ENCODE data around the gene CD82. TPM values are rescaled to one million over a fixed set of nuclear protein-coding genes. Genes with fewer than 3 reads are reported as not detected.

Gene CD82
- total RNA-seq, 1 experiment from 2014 or later = 4.5 TPM

GRCh38 chr11:44601471-44602370, 36.3 kb downstream of the CD82 start:
- Histone ChIP-seq H3K79me1 (ENCODE audit: insufficient read depth, low read depth, low read length, poor library complexity, severe bottlenecking) (no peaks in the 10 kb centered on the region), H3K14ac (ENCODE audit: insufficient read depth, low read length) (no peak overlapping the region), H4K91ac (ENCODE audit: insufficient read length, low read depth, low read length) (no peak overlapping the region), H3K9me3 (ENCODE audit: control insufficient read depth, low read depth, low read length) (no peaks in the 10 kb centered on the region), H3K79me2 (ENCODE audit: insufficient read depth, low read length) (no peaks in the 10 kb centered on the region), H3K56ac (ENCODE audit: insufficient read length, low read depth, low read length) (no peak overlapping the region), H2BK12ac (ENCODE audit: insufficient read length, low read depth, low read length) (no peak overlapping the region), H3K4me2 (ENCODE audit: insufficient read depth, insufficient read length, low read length) (no peak overlapping the region), H3K18ac (ENCODE audit: insufficient read length, low read depth, low read length) (no peak overlapping the region), H2BK5ac (ENCODE audit: insufficient read length, low read length) (no peak overlapping the region), H2AK5ac (ENCODE audit: insufficient read length, low read length) (no peak overlapping the region), H3K27me3 (ENCODE audit: insufficient read depth, low read length) (no peaks in the 10 kb centered on the region), H4K8ac (replicated peaks; ENCODE audit: insufficient read length, low read depth, low read length) (no peak overlapping the region), H2BK15ac (ENCODE audit: low read depth, low read length) (no peak overlapping the region), H3T11ph (ENCODE audit: low read length) (no peak overlapping the region), H3K9ac (ENCODE audit: extremely low read depth, insufficient read length, low read length) (no peak overlapping the region), H3K4me1 (ENCODE audit: insufficient read depth, low read length) (no peaks in the 10 kb centered on the region), H4K20me1 (ENCODE audit: control insufficient read depth, insufficient read depth, insufficient read length) (no peaks in the 10 kb centered on the region), H3K27ac (ENCODE audit: insufficient read length, low read depth, low read length) (no peak overlapping the region), H3K23ac (ENCODE audit: insufficient read length, low read depth, low read length) (no peak overlapping the region), H3K4ac (ENCODE audit: low read depth, low read length) (no peak overlapping the region), H2BK20ac (ENCODE audit: low read depth, low read length, poor library complexity, severe bottlenecking) (no peak overlapping the region), H2BK120ac (ENCODE audit: low read depth, low read length, poor library complexity, severe bottlenecking) (no peak overlapping the region), H2AFZ (ENCODE audit: low read length) (no peak overlapping the region), H4K5ac (ENCODE audit: insufficient read length, low read depth, low read length) (no peak overlapping the region), H3K23me2 (ENCODE audit: insufficient read length, low read depth, low read length, poor library complexity, severe bottlenecking) (no peaks in the 10 kb centered on the region)
- Mint-ChIP-seq H3K9me3 (no peaks in the 10 kb centered on the region), H3K36me3 (ENCODE audit: insufficient read depth in 1 of 3, low read depth in 3 of 3) (no peaks in the 10 kb centered on the region), H3K4me1 (peaks cover 14 to 39% of the 10 kb centered on the region in 2 experiments), H3K27me3 (ENCODE audit: low read depth) (no peaks in the 10 kb centered on the region; the same call in 1 of the 2 replicates), H3K4me3 (no peak overlapping the region), H3K27ac (no peak overlapping the region)
- no peak for DNase-seq
- no peak for TF ChIP-seq CTCF (conservative IDR thresholded peaks at IDR 0.05)
- no CpG with 5 or more reads among the region's 14 CpGs for WGBS (ENCODE audit: extremely low coverage, insufficient read length, low lambda C conversion rate)
